ENCODE measurements around the gene EGFL7. TPM values are rescaled to one million over a fixed set of nuclear protein-coding genes. Genes with fewer than 3 reads are reported as not detected.

EGFL7 gene
- total RNA-seq, 5 donors from 2014 or later (not counting 1 experiment from before 2014, with no cell fraction given) = 0.43 to 1.9 (median 1.1) TPM

DNA sequence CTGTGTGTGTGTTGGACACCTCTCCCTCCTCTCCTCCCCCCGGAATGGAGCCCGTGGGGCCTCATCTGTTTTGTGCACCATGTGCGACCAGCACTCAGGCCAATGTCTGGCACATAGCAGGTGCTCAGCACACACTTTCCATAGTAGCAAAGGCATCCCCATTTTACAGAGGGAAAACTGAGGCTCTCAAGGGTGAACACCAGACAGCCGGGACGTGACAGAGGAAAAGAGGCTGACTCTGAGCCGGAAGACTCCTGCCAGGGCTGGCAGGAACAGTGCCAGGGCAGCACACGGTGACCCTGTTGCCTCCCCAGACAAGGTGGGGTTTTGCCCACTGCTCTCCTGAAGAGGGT, 26.4 kb downstream of the EGFL7 start:
- DNase-seq = no peak
- no peaks in the 10 kb centered on the region for H3K9me3 ChIP-seq
- no peak overlapping the region for H3K4me3 ChIP-seq (ENCODE audit: control insufficient read depth in 1 of 2, extremely low read depth in 1 of 2, low read length in 1 of 2)
- peaks cover 0 to 15% of the 10 kb centered on the region in 2 donors for H3K27me3 Mint-ChIP-seq
- CTCF ChIA-PET = no interaction called here
- no peak overlapping the region for H3K27ac ChIP-seq (ENCODE audit: low read length)
- peaks cover 0 to 33% of the 10 kb centered on the region in 2 experiments for H3K27me3 ChIP-seq (replicated peaks in 1 of 2; ENCODE audit: control insufficient read depth in 2 of 2, extremely low read depth in 1 of 2, insufficient read depth in 2 of 2, low read length in 1 of 2)
- no peak for ATAC-seq (replicated peaks in 1 of 4)
- 85% methylated on average over 5 of the region's 7 CpGs for WGBS (ENCODE audit: insufficient coverage)
- H3K4me1 Mint-ChIP-seq = peaks cover 2 to 8% (median 6%) of the 10 kb centered on the region in 3 donors
- H3K9me3 Mint-ChIP-seq = no peaks in the 10 kb centered on the region
- no peak overlapping the region for H3K27ac Mint-ChIP-seq
- peaks cover 0 to 20% of the 10 kb centered on the region in 2 experiments for H3K4me1 ChIP-seq (ENCODE audit: control insufficient read depth in 1 of 2, extremely low read depth in 1 of 2, insufficient read depth in 2 of 2, low read length in 2 of 2)
- peak overlapping the region; percentile 24 to 53 (median 47) for H3K4me3 Mint-ChIP-seq
- H3K36me3 ChIP-seq (ENCODE audit: control insufficient read depth in 2 of 2, extremely low read depth in 1 of 2, insufficient read depth in 1 of 2, low read length in 1 of 2) = no peaks in the 10 kb centered on the region
- POLR2A ChIA-PET = interaction anchor here in 1 of 2 donors (0.7 kb wide), 1 partner anchor 492 kb away, joined by 3 read pairs; no protein-coding TSS in a partner anchor
- no peaks in the 10 kb centered on the region for H3K36me3 Mint-ChIP-seq

GRCh38 chr9:136690104-136690805, 27.5 kb downstream of the EGFL7 start:
- H3K4me3 ChIP-seq (ENCODE audit: control insufficient read depth in 1 of 2, extremely low read depth in 1 of 2, low read length in 1 of 2) = no peak overlapping the region
- H3K9me3 Mint-ChIP-seq = no peaks in the 10 kb centered on the region
- ATAC-seq (replicated peaks in 1 of 4) (no peak), DNase-seq (no peak)
- ChIA-PET POLR2A (interaction anchor here in 1 of 2 donors (0.7 kb wide), 1 partner anchor 11 kb away, joined by 7 read pairs; no protein-coding TSS in a partner anchor), CTCF (no interaction called here)
- H3K36me3 ChIP-seq (ENCODE audit: control insufficient read depth in 2 of 2, extremely low read depth in 1 of 2, insufficient read depth in 1 of 2, low read length in 1 of 2) = no peaks in the 10 kb centered on the region
- peaks cover 2 to 8% (median 6%) of the 10 kb centered on the region in 3 donors for H3K4me1 Mint-ChIP-seq
- no peak overlapping the region for H3K27ac Mint-ChIP-seq
- no peak overlapping the region for H3K27ac ChIP-seq (ENCODE audit: low read length)
- H3K27me3 ChIP-seq (replicated peaks in 1 of 2; ENCODE audit: control insufficient read depth in 2 of 2, extremely low read depth in 1 of 2, insufficient read depth in 2 of 2, low read length in 1 of 2) = peaks cover 0 to 38% of the 10 kb centered on the region in 2 experiments
- H3K36me3 Mint-ChIP-seq = no peaks in the 10 kb centered on the region
- WGBS (ENCODE audit: insufficient coverage) = 91% methylated on average over 25 of the region's 25 CpGs
- H3K4me1 ChIP-seq (ENCODE audit: control insufficient read depth in 1 of 2, extremely low read depth in 1 of 2, insufficient read depth in 2 of 2, low read length in 2 of 2) = peaks cover 0 to 20% of the 10 kb centered on the region in 2 experiments
- no peaks in the 10 kb centered on the region for H3K9me3 ChIP-seq
- no peak overlapping the region for H3K4me3 Mint-ChIP-seq
- H3K27me3 Mint-ChIP-seq = peaks cover 0 to 18% of the 10 kb centered on the region in 2 donors

GRCh38 chr9:136690806-136691261, 28.1 kb downstream of the EGFL7 start:
- DNase-seq (no peak), ATAC-seq (replicated peaks in 1 of 4) (no peak)
- ChIA-PET POLR2A (no interaction called here), CTCF (no interaction called here)
- H3K4me3 ChIP-seq (ENCODE audit: control insufficient read depth in 1 of 2, extremely low read depth in 1 of 2, low read length in 1 of 2) = no peak overlapping the region
- H3K27ac ChIP-seq (ENCODE audit: low read length) = no peak overlapping the region
- WGBS (ENCODE audit: insufficient coverage) = 88% methylated on average over 8 of the region's 15 CpGs
- Mint-ChIP-seq H3K27me3 (peaks cover 0 to 18% of the 10 kb centered on the region in 2 donors), H3K27ac (no peak overlapping the region), H3K4me3 (no peak overlapping the region), H3K9me3 (no peaks in the 10 kb centered on the region), H3K4me1 (peaks cover 0 to 7% (median 4%) of the 10 kb centered on the region in 3 donors), H3K36me3 (no peaks in the 10 kb centered on the region)
- H3K4me1 ChIP-seq (ENCODE audit: control insufficient read depth in 1 of 2, extremely low read depth in 1 of 2, insufficient read depth in 2 of 2, low read length in 2 of 2) = peaks cover 0 to 18% of the 10 kb centered on the region in 2 experiments
- H3K9me3 ChIP-seq = no peaks in the 10 kb centered on the region
- H3K27me3 ChIP-seq (replicated peaks in 1 of 2; ENCODE audit: control insufficient read depth in 2 of 2, extremely low read depth in 1 of 2, insufficient read depth in 2 of 2, low read length in 1 of 2) = peaks cover 0 to 44% of the 10 kb centered on the region in 2 experiments
- H3K36me3 ChIP-seq (ENCODE audit: control insufficient read depth in 2 of 2, extremely low read depth in 1 of 2, insufficient read depth in 1 of 2, low read length in 1 of 2) = no peaks in the 10 kb centered on the region

DNA sequence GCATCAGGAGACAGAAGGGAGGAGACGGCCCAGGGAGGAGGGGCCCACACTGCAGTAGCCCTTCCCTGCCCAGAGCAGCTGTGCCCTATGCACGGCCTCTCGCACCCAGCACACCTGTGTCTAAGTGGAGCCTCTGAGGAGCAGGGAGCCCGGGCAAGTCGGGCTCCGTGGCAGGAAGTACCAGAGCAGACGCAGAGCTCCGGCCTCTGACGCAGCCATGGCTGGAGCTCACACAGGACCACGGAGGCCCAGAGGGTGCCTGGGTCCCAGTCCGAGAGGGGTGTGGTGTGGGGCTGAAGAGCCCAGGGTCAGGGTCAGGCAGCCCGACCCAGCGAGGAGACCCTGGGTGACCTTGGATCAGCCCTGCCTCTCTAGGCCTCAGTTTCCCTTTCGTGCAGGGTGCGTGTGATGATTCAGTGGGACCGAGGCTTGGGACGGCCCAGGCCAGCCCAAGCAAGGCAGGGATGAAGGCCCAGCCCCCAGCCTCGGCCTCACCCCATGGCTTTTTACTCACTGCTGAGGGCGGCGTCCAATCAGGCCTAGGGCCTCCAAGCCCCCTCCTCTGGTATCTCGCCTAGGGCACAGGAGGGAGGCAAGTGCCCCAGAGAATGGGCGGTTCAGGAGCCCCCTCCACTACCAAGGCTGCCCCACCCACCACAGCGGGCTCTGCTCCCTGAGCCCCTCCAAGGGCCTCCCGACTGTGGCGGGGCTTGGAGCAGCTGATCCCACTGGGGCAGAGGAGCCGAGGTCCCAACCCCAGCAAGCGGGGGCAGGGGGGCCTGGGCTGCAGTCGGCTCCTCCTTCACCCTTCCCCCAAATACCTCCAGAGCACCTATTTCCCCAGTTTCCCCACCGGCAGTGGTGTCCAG, 28.8 kb downstream of the EGFL7 start:
- no peaks in the 10 kb centered on the region for H3K36me3 ChIP-seq (ENCODE audit: control insufficient read depth in 2 of 2, extremely low read depth in 1 of 2, insufficient read depth in 1 of 2, low read length in 1 of 2)
- Mint-ChIP-seq H3K27me3 (peaks cover 0 to 18% of the 10 kb centered on the region in 2 donors), H3K4me3 (no peak overlapping the region), H3K27ac (no peak overlapping the region), H3K4me1 (peaks cover 0 to 2% (median 0%) of the 10 kb centered on the region in 3 donors), H3K9me3 (no peaks in the 10 kb centered on the region), H3K36me3 (no peaks in the 10 kb centered on the region)
- no peak overlapping the region for H3K4me3 ChIP-seq (ENCODE audit: control insufficient read depth in 1 of 2, extremely low read depth in 1 of 2, low read length in 1 of 2)
- ChIA-PET POLR2A (no interaction called here), CTCF (no interaction called here)
- H3K27me3 ChIP-seq (replicated peaks in 1 of 2; ENCODE audit: control insufficient read depth in 2 of 2, extremely low read depth in 1 of 2, insufficient read depth in 2 of 2, low read length in 1 of 2) = peaks cover 0 to 51% of the 10 kb centered on the region in 2 experiments
- WGBS (ENCODE audit: insufficient coverage) = 89% methylated on average over 27 of the region's 29 CpGs
- ATAC-seq (replicated peaks in 1 of 4) (no peak), DNase-seq (no peak)
- no peaks in the 10 kb centered on the region for H3K9me3 ChIP-seq
- peaks cover 0 to 17% of the 10 kb centered on the region in 2 experiments for H3K4me1 ChIP-seq (ENCODE audit: control insufficient read depth in 1 of 2, extremely low read depth in 1 of 2, insufficient read depth in 2 of 2, low read length in 2 of 2)
- H3K27ac ChIP-seq (ENCODE audit: low read length) = no peak overlapping the region

- H3K27ac Mint-ChIP-seq = no peak overlapping the region
- peaks cover 0 to 21% of the 10 kb centered on the region in 2 donors for H3K27me3 Mint-ChIP-seq
- ChIA-PET POLR2A (no interaction called here), CTCF (no interaction called here)
- peaks cover 0 to 3% (median 2%) of the 10 kb centered on the region in 3 donors for H3K4me1 Mint-ChIP-seq
- H3K9me3 Mint-ChIP-seq = no peaks in the 10 kb centered on the region
- peaks cover 0 to 57% of the 10 kb centered on the region in 2 experiments for H3K27me3 ChIP-seq (replicated peaks in 1 of 2; ENCODE audit: control insufficient read depth in 2 of 2, extremely low read depth in 1 of 2, insufficient read depth in 2 of 2, low read length in 1 of 2)
- H3K4me3 Mint-ChIP-seq = no peak overlapping the region
- no peak for ATAC-seq (replicated peaks in 1 of 4)
- H3K4me1 ChIP-seq (ENCODE audit: control insufficient read depth in 1 of 2, extremely low read depth in 1 of 2, insufficient read depth in 2 of 2, low read length in 2 of 2) = peaks cover 0 to 15% of the 10 kb centered on the region in 2 experiments
- no peaks in the 10 kb centered on the region for H3K36me3 ChIP-seq (ENCODE audit: control insufficient read depth in 2 of 2, extremely low read depth in 1 of 2, insufficient read depth in 1 of 2, low read length in 1 of 2)
- DNase-seq = no peak
- no peaks in the 10 kb centered on the region for H3K36me3 Mint-ChIP-seq
- no peak overlapping the region for H3K4me3 ChIP-seq (ENCODE audit: control insufficient read depth in 1 of 2, extremely low read depth in 1 of 2, low read length in 1 of 2)
- H3K27ac ChIP-seq (ENCODE audit: low read length) = no peak overlapping the region
- H3K9me3 ChIP-seq = no peaks in the 10 kb centered on the region
- WGBS (ENCODE audit: insufficient coverage) = 90% methylated on average over 38 of the region's 46 CpGs
Measured at GRCh38 chr9:136692185-136693134, 29.7 kb downstream of the EGFL7 start.

GRCh38 chr9:136693135-136693489, 30.4 kb downstream of the EGFL7 start:
- H3K36me3 Mint-ChIP-seq = no peaks in the 10 kb centered on the region
- H3K9me3 Mint-ChIP-seq = no peaks in the 10 kb centered on the region
- Histone ChIP-seq H3K27me3 (replicated peaks in 1 of 2; ENCODE audit: control insufficient read depth in 2 of 2, extremely low read depth in 1 of 2, insufficient read depth in 2 of 2, low read length in 1 of 2) (peaks cover 0 to 61% of the 10 kb centered on the region in 2 experiments), H3K9me3 (no peaks in the 10 kb centered on the region), H3K4me1 (ENCODE audit: control insufficient read depth in 1 of 2, extremely low read depth in 1 of 2, insufficient read depth in 2 of 2, low read length in 2 of 2) (peaks cover 0 to 9% of the 10 kb centered on the region in 2 experiments), H3K4me3 (ENCODE audit: control insufficient read depth in 1 of 2, extremely low read depth in 1 of 2, low read length in 1 of 2) (no peak overlapping the region), H3K27ac (ENCODE audit: low read length) (no peak overlapping the region), H3K36me3 (ENCODE audit: control insufficient read depth in 2 of 2, extremely low read depth in 1 of 2, insufficient read depth in 1 of 2, low read length in 1 of 2) (no peaks in the 10 kb centered on the region)
- ATAC-seq (replicated peaks in 1 of 4) (no peak), DNase-seq (no peak)
- CTCF ChIA-PET = no interaction called here
- no peak overlapping the region for H3K4me3 Mint-ChIP-seq
- H3K27me3 Mint-ChIP-seq = peaks cover 0 to 23% of the 10 kb centered on the region in 2 donors
- H3K27ac Mint-ChIP-seq = no peak overlapping the region
- peaks cover 0 to 5% (median 2%) of the 10 kb centered on the region in 3 donors for H3K4me1 Mint-ChIP-seq
- POLR2A ChIA-PET = no interaction called here
- 90% methylated on average over 10 of the region's 14 CpGs for WGBS (ENCODE audit: insufficient coverage)

All from T-cell (primary cell).